Inflammatory macrophage treated with lipopolysaccharide for 4 hours (primary cell): ENCODE results near the gene MAPK10.

Experiments used
- DNase-seq: peaks from one replicate; pipeline ENCODE4 v3.0.0-alpha.2; 2020

The MAPK10 gene

DNA sequence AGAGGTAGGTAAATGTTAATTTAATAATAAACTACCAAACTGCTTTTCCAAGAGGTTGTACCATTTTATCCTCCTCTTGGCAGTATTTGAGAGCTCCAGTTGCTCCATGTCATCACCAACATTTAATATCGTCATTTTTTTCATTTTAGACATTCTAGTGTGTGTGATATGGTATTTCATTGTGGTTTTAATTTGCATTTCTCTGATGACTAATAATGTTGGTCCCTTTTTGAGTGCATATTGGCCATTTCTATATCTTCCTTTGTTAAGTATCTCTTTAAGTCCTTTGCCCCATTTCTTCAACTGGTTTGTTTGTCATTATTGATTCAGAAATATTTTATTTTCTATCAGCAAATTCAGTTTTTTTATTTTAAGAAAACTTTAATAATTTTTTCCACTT, 88.8 kb downstream of the MAPK10 start:
- no peak for DNase-seq

DNA sequence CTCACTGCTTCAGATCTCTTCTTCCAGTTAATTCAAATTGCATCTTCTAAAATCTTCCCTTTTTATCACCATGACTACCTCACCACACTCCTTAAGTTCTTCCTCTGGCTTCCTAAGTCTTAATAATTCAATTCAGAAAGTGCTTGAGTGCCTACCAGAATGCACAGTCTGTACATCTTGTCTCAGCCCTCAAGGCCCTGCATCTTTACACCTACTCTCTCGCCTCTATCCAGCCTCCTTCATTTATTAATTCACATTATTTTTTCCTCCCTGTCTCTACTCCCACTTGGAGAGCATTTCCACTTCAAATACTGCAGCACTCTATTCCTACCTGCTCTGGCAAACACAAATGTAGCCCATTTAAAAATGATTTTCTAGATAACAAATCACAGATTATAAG, 90.5 kb downstream of the MAPK10 start:
- DNase-seq, result no peak

DNA sequence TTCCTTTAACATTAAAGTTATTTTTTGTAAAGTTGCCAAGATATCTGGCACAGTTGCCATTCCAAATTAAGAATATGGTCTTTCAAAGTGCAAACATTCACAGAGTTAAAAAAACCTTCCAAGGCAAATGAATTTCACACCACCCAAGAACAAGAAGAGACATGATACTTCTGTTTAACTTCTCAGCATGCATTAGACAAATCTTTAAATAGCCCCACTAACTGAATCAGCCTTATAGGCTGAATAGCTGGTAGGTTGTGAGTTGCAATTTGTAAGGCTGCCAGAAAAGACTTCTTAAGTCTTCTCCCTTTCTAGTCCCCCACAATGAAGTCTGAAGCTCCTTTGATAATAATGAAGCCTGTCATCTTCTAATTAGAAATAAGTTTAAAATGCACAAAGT, 95.6 kb downstream of the MAPK10 start:
- no peak for DNase-seq

DNA sequence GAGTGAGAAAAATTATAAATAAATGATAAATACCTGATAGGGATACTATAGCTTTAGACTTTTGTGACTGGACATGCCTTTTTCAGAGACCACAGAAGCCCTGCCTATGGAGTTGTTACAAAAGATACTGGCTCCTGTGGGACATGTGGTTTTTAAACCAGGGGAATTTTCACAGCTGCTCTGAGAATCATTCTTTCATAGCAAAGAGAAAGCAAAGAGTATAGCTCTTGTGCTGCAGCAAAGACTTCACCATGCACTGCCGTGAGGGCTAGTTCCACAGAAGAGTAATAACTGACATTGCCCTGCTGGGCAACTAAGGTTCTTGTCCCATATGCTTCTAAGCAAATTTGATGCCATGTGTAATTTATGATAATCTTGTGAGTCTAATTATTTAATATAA, 98.2 kb downstream of the MAPK10 start:
- DNase-seq, result no peak

DNA sequence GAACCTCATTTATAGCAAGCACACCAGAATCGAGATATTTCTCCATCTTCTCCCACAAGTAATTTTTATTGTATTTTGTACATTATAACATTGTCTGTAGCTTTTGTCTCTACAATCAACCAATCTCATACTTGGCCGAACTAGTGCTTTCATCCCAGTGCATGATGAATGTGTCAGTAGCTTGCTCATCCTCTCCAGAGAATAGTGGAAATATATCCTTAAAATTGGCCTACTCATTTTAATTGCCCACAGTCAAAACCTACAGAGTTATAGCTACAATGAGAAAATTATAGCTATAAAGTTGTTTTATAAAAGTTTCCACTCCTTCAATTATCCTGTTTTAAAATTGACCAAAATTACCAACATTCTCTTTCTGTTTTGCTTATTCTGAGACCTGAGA, 103.8 kb downstream of the MAPK10 start:
- DNase-seq, result no peak

DNA sequence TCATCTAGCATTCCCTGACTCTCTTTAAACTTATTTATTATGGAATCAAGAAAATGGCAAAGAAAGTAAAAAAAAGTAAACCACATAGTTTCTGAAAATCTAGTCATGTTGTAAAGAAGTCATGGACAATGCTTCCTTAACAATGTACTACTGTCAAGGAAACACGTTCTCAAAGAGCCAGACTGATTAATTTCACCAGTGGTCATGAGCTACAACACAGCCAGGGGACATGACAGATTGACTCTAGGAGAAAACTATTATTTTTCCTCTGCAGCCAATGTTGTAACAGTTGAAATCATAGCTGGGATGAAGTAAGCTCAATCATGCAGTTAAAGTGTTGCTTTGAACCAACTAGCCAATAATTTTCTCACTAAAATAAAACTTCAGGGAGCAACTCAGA, 109.2 kb downstream of the MAPK10 start:
- no peak for DNase-seq

DNA sequence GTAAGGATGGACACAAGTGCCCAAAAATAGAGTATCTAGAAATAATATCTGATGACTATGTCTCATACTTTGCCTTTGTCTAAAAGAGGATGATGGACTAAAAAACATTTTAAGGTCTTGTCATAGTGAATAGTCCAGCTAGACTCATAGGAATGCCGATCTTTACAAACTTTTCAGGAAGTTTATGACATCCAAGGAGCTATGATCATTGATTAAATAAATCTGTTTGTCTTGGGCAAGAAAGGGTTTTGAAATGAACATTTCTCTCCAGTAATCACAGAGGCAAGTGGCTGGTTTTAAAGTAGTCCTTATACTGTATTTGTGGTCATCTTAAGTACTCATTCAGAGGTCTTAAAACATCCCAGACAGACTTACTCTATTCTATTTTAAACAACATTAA, 109.8 kb downstream of the MAPK10 start:
- no peak for DNase-seq

DNA sequence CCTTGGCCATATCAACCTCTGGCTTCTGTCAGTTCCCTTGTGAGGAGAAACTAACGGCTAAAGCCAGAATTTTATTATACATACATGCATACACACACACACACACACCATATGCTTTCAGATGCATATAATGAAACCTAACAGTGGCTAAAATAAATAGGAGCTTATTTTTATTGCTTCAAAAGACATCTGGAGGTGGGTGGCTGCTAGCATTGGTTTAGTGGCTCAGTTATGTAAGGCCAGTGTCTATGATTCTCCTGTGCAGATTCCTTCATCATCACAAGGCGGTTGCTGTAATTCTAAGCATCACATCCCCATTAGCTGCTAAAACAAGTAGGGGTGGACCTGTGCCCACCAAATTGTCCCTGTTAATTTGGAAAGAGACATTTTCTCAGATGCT, 110.8 kb downstream of the MAPK10 start:
- DNase-seq, result no peak

DNA sequence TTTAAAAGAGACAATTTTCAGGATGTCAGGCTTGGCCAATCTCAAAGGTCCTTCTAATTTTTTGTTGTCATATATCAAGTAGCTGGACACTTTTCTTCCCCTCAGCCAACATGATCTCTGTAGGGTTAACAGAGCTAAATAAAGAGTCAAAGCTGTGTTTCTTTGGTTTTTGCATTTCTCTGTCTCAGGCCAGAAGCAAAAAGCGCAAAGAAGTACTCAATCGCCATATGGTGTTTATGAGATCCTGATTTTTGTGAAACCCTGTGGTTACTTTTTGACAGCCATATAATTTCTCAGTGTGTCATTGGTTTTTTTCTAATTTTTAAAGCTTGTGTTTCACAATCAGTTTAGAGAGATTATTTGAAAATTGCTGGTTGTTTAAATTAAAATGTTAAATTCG, 111.9 kb downstream of the MAPK10 start:
- no peak for DNase-seq

DNA sequence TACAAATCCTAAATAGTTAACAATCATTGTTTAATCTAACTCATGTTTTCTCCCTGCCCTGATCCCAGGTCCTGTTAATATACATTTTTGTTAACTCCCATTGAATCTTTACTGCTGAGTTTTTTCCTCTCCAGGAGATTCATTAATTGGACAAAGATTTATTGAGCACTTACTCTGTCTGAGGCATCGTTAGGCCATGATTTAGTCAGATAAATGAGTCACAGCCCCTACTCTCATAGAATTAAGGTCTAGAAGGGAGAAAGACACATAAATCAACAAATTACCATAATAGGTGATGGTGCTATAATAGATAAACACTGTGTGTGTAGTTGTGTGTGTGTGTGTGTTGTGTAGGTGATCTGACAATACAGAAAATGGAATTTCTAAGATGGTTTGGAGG, 112.5 kb downstream of the MAPK10 start:
- no peak for DNase-seq

DNA sequence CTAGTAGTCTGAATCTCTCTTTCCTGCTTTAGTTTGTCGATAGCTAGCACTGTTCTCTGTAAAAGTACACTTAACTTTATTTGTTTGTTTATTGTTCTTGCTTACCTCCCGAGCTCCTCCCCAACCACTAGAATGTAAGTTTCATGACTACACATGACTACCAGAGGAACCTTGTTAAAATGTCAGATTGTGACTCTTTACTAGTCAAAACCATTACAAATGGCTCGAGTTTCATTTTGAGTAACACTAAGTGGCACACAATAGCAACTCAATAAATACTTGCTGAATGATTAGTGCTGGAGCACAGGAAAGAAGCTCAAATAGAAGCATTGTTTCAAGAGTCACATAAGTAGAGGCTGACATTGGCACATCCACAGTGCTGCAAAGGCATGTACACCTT, 116.1 kb downstream of the MAPK10 start:
- DNase-seq, result no peak

DNA sequence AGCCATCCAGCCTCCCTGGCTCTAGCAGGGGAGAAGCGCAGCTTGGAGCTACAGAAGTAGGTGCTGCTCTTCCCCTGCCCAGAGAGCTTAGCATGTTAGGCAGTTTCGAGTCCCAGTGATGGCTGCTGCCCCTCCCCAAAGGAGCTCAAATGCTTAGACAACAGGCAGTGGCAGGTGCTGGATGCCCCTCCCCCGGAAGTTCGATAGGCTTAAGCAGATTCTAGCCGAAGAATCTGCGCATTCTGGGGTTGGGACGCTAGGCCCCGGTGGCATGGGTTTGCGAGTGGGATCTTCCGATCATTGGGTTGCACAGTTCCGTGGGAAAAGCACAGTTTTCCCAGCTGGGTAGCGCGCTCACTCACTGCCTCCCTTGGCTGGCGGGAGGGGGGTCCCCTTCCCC, 117.2 kb downstream of the MAPK10 start:
- no peak for DNase-seq

DNA sequence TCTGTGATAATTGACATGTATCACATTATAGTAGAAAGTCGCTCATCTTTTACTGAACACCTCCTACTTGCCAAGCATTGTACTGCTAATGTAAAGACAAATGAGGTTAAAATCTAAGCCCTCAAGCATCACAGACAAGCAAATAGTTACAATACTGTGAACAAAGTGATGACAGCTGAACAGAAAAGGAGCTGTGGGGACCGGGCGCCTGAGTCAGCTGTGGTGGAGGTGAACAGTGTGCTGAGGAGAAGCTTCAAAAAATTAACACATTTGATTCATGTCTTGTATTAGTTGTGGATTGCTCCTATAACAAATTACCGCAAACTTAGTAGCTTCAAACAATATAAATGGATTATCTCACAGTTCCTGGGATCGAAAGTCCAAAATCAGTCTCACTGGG, 124.3 kb downstream of the MAPK10 start:
- DNase-seq, result no peak

DNA sequence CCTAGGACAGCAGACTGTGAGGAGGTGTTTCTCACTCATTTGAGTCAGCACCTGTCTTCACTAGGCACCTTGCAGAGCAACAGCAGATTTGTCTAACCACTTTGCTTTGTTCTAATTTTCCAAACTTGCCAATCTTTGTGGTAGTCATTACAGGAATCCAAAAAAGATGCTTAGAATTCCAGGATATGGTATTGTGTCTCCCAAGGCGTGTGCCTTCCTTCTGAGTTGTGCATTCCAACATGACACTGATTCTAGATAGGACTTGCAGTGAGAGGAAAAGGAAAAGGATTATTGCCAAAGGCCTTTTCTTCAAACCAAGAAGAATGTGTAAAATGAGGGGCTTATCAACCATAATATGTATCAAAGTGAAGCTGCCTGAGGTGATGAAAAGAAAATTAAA, 126.2 kb downstream of the MAPK10 start:
- no peak for DNase-seq

DNA sequence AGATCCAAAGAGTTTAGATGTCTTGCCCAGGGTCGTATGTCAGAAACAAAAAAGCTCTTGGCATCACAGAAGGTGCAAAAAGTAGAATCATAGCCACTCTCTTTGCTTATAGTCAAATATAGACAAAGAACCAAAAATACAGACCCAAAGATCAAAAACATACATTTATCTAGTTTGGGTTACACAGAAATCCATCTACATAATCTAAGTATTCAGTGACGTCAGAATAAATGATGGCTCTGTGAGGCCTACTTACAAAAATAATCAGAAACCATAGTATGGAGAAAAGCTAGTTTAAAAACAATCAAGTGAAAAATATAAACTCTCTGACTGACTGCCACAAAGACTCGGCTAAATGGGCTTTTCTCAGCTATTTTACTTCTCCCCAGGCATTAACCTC, 126.8 kb downstream of the MAPK10 start:
- DNase-seq, result no peak

DNA sequence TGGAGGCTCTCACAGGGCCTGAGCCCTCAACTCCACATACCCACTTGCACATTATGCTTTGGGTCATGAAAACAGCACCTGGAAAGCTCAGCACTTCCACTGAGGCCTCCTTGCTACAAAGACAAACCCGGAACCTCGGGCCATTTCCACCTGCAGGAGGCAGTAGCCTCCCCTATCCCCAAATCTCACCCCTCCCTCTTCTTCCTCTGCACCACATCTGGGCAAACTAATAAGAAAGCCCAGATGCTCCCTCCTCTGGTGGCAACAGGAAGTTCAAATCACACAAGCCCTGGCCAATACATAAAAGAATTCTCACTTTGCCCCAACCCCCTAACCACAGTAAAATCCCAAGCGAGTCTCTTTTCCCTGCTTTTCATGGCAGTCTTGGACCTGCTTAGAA, 136.4 kb downstream of the MAPK10 start:
- DNase-seq, result no peak

DNA sequence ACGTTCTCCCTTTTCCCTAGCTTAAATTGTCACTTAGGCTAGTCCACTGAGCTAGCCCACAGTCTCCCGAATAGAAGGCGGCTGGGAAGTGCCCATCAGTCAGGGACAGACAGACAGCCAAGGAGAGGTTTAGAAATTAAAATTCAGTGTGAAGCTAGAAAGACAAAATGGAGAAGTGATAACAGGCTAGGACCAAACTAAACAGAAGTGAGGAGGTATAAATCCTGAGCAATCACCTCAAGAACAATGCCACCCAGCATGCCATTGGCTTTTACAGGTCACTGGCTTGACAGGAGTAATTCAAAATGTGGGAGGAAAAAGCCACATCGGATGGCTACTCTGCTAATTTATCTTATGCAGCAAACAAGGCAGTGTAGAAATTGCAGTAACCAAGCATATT, 138.9 kb downstream of the MAPK10 start:
- no peak for DNase-seq

DNA sequence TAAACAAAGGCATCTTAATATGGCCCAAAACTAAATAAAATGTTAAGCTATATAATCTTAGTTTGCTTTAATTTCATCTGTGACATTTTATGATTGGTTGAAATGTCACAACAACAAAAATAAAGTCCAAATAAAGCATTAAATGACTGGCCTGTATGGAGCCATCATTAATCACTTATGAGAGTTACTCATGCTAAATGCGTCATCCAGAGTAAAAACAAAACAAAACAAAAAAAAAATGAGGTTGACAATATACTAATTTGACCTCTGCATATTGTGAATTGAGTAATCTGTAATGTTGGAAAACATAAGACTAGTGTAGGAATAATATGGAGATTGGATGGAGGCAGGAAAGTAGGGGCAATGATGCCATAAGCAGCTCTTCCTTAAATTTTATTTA, 139.7 kb downstream of the MAPK10 start:
- no peak for DNase-seq

DNA sequence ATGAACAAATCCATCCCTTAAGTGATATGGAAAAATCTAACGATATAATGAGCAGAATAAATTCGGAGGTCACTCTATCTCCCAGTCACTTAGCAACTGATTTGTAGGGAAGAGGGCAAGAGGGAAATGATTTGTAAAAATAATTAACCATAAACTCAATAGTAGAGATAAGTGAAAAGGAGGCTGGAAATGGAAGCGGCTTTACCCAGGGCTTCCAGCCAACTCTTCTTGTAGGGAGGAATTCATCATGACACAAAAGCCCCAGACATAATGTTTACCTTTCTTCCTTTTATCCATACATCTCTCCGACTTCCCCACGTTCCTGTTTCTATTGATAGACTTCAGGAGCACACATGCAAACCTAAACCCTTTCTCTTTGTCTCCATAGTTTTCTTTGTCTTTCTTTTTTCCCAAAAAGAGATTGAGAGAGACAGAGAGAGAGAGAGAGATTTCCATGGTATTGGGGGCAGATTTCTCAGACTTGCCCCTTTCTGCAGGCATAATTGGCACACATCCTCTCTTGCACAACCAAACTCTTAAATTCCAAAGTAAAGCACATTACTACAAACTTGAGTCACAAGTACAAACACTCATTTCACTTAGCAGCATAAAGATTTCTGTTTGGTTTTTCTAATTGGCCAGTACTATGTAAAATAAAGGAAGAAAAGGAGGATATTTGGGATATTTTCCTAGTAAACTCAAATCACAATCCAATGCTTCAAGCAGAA, 140.9 kb downstream of the MAPK10 start:
- DNase-seq, result no peak

DNA sequence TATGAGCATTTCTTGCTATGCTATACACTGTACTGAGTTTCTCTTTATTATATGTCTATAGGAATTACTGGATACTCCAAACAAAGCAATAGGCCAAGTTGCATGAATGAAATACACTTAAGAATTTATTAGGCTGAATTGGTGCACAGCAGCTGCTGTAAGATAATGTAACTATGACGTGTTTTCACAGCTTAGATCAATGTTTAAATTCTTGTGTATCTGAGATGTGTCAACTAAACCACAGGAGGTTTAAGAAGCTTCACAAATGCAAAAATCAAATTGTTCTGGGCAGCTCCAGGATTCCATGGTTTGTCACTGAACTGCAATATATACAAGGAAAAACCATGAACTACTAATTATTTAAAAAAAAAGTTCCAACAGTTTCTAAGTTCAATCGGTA, 156.7 kb downstream of the MAPK10 start:
- DNase-seq, result no peak

DNA sequence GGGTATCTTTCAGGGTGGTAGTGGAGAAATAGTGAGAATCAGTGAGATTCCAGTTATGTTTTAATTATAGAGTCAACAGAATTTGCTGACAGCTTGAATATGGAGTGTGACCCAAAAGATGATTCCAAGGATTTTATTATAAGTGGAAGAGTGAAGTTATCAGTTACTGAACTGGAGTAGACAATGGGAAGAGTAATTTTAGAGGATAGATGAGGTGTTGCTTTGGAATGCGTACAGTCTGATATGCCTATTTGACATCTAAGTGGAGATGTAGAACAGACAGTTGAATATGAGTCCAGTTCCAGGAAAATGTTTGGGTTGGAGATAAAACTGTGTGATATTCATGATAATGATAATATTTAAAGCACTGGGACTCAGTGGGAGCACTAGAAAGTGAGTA, 174.2 kb downstream of the MAPK10 start:
- no peak for DNase-seq

DNA sequence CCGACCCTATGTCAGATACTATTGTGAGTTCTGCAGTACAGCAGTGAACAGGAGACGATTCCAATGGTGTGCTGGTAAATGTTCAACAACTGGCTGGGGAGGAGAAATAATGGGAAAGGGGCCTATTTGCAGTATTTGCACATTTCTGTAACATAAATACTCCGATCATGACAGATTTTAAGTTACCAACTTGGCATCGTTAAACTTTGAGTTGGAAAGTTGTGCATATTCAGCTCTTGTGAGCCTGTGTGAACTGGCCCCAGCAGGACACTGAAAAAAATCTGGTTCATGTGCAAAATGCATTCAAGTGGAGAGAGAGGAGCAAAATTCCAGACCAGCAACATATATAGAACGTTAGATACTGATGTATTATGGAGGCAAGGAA, 175.0 kb downstream of the MAPK10 start:
- no peak for DNase-seq

DNA sequence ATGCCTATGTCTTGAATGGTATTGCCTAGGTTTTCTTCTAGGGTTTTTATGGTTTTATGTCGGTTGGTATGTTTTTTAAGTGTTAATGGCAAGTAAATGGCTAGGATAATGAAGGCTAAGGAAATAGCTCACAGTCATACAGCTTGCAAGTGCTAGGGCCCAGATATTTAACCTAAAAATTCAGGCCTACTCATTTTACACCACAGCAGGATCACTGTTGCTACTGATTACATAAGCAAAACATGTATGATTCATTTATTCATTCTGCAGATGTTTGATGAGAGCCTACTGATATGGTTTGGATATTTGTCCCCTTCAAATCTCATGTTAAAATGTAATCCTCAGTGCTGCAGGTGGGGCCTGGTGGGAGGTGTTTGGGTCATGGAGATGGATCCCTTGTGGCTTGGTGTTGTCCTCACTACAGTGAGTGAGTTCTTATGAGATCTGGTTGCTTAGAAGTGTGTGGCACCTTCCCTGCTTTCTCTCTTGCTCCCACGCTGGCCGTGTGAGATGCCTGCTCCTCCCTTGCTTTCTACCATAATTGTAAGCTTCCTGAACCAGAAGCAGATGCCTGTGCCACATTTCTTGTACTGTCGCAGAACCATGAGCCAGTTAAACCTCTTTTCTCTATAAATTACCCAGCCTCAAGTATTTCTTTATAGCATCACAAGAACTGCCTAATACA, 175.5 kb downstream of the MAPK10 start:
- DNase-seq, result no peak

DNA sequence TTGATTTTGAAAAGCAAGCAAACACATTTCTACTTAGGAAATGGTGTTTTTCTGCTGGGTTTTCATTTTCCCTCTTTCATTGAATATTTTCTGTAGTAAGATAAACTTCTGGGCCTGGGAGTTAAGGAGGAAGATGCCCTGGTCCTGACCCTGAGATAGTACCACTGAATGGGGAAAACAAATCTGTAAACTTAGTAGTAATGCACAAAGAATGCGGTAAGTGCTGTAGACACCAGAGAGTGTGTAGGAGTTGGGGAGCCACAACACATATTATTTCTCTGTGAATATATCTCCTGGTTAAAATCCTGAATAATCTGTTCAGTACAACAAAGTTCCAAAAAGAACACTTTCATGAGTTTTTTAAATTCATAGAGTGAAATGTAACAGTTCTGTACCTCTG, 178.3 kb downstream of the MAPK10 start:
- no peak for DNase-seq

DNA sequence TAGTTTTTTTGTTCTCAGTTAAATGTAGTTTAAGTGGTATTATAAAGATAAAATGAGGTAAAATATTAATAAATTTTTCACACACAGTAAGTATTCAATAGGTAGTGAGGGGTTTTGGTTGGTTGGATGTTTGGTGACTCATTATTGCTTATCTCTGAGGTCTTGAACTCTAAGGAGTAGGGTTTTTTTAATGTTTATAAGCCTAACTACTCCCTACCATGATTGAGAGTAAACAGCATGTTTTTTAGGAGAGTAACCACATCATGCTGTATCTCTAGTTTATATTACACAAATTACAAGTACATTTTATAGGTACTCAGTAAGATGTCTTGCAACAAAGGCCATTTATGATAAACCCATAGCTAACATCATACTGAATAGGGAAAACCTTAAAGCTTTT, 181.6 kb downstream of the MAPK10 start:
- no peak for DNase-seq
